H1 (cell line): ENCODE measurements around the gene PAIP2.

ENCODE experiments used
- EZH2 ChIP-seq: fragments of 200-600 bp; sonication (generic); IDR thresholded peaks from 2 replicates; pipeline ENCODE4 v1.7.1; 2012; ENCODE audit warnings: low read depth, mild to moderate bottlenecking, moderate library complexity, low read length, inconsistent platforms; ENCODE audit not compliant: severe bottlenecking
- POLR2AphosphoS5 ChIP-seq: IDR thresholded peaks from 2 replicates; pipeline ENCODE4 v1.6.1; 2011; ENCODE audit warnings: low read depth, low read length
- TF ChIP-seq, protein P1 (sequence below), 3 experiments: IDR thresholded peaks; 1 replicate in 2 of 3; 2 replicates in 1 of 3; pipeline versions ENCODE4 v1.5.1 to v1.6.1; 2011; ENCODE audit warnings: low read length in 3 of 3, mild to moderate bottlenecking in 3 of 3, inconsistent platforms in 2 of 3, low read depth in 1 of 3, moderate library complexity in 1 of 3; ENCODE audit not compliant: insufficient read depth in 1 of 3; ENCODE audit errors: control extremely low read depth in 1 of 3

DNA sequence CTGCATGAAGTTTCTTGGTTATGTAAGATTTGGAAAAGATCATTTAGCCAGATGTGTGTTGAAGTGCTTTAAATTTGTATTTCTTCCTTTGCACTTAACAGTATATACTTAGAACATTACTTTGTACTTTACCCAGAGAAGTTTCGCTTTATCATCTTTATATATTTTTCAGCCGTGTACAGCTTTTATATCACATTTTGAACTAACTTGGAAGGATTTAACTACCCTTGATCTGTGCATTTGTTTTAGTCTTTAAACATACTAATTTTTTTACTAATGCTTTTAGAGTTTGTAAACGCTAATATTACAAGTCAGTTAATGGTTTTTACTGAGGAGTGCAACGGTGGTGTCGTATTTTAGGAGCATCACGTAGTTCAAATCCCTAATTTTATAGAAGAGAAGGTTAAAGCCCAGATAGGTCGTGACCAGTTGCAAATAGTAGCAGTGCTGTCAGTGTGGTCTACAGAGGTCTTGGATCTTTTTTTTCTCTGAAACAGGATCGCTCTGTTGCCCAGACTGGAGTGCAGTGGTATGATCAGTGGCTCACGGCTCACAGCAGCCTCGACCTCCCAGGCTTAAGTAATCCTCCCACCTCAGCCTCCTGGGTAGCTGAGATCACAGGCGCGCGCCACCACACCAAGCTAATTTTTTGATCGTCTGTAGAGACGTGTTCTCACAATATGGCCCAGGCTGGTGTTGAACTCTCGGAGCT, 46.2 kb upstream of the PAIP2 start:
- no peak for TF ChIP-seq EZH2
- peak; percentile 82 for TF ChIP-seq POLR2AphosphoS5
- TF ChIP-seq, protein P1, sequence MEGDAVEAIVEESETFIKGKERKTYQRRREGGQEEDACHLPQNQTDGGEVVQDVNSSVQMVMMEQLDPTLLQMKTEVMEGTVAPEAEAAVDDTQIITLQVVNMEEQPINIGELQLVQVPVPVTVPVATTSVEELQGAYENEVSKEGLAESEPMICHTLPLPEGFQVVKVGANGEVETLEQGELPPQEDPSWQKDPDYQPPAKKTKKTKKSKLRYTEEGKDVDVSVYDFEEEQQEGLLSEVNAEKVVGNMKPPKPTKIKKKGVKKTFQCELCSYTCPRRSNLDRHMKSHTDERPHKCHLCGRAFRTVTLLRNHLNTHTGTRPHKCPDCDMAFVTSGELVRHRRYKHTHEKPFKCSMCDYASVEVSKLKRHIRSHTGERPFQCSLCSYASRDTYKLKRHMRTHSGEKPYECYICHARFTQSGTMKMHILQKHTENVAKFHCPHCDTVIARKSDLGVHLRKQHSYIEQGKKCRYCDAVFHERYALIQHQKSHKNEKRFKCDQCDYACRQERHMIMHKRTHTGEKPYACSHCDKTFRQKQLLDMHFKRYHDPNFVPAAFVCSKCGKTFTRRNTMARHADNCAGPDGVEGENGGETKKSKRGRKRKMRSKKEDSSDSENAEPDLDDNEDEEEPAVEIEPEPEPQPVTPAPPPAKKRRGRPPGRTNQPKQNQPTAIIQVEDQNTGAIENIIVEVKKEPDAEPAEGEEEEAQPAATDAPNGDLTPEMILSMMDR (IDR thresholded peaks at IDR 0.05; ENCODE audit: control extremely low read depth in 1 of 3, insufficient read depth in 1 of 3, low read depth in 1 of 3, low read length in 3 of 3): no peak
